Body of pancreas (tissue), 4 donors: Measurements from ENCODE around the gene FAM204A. TPM values are rescaled to one million over a fixed set of nuclear protein-coding genes. Genes with fewer than 3 reads are reported as not detected.

ENCODE experiments used
- ATAC-seq: fragments of 150-250 bp; one replicate; pipeline ENCODE4 v1.9.1; 2016
- DNase-seq, 4 donors: peaks; one replicate each; pipeline ENCODE4 v3.0.0-alpha.2; 2019
- H3K27ac ChIP-seq, 4 donors: fragments of 200-600 bp; sonication (generic); 1 replicate in 3 of 4; 2 replicates in 1 of 4; pipeline versions ENCODE4 v1.5.1 to v1.6.1; 2016 to 2019; ENCODE audit warnings: mild to moderate bottlenecking in 1 of 4, mixed read lengths in 1 of 4, moderate library complexity in 1 of 4
- H3K27me3 ChIP-seq, 2 donors: fragments of 200-600 bp; sonication (generic); one replicate each; pipeline ENCODE4 v1.6.0; 2016; ENCODE audit warnings: mild to moderate bottlenecking in 1 of 2
- H3K36me3 ChIP-seq, 2 donors: fragments of 200-600 bp; sonication (generic); replicated peaks in 1 of 2; 2 replicates each; pipeline ENCODE4 v1.5.1; 2016; ENCODE audit warnings: low read depth in 2 of 2; ENCODE audit not compliant: insufficient read depth in 1 of 2
- H3K4me1 ChIP-seq: fragments of 200-600 bp; sonication (generic); one replicate; pipeline ENCODE4 v1.6.0; 2016
- H3K4me3 ChIP-seq, 2 donors: fragments of 200-600 bp; sonication (generic); 1 replicate in 1 of 2; 2 replicates in 1 of 2; pipeline ENCODE4 v1.5.1; 2016 to 2019
- H3K9me3 ChIP-seq, 3 donors: fragments of 200-600 bp; sonication (generic); 1 replicate in 2 of 3; 2 replicates in 1 of 3; pipeline ENCODE4 v1.5.1; 2016
- POLR2A ChIP-seq, 3 donors: fragments of 450-650 bp; IDR thresholded peaks; one replicate each; pipeline ENCODE4 v1.6.1; 2016; ENCODE audit warnings: antibody characterized with exemption in 3 of 3, mild to moderate bottlenecking in 2 of 3
- WGBS, 2 donors: methylation state at CpG; one replicate each; pipeline ENCODE4 v1.1.5; 2017; 5-methylcytosine and 5-hydroxymethylcytosine counted together
- intact Hi-C: fragments of 100-400 bp; cut with DNase I; formaldehyde crosslinking; loops from one replicate; pipeline ENCODE4 v1.15.1; 2023
- total RNA-seq, 2 donors: library from RNA; depleted of rRNA; stranded (reverse); fragments of >200 nt; gene quantifications; one replicate each; pipeline ENCODE4 v1.1.0, GENCODE V29; 2016
- TF ChIP-seq, protein P1 (sequence below), 7 experiments: fragments of 450-650 bp in 4 of 7; fragments of 200-600 bp in 3 of 7; sonication (generic) in 3 of 7; IDR thresholded peaks; one replicate each; pipeline ENCODE4 v1.5.1; 2016 to 2019; ENCODE audit warnings: antibody characterized with exemption in 7 of 7

Gene FAM204A
- total RNA-seq, 2 donors from 2014 or later, result 8.6 to 57.4 TPM

DNA sequence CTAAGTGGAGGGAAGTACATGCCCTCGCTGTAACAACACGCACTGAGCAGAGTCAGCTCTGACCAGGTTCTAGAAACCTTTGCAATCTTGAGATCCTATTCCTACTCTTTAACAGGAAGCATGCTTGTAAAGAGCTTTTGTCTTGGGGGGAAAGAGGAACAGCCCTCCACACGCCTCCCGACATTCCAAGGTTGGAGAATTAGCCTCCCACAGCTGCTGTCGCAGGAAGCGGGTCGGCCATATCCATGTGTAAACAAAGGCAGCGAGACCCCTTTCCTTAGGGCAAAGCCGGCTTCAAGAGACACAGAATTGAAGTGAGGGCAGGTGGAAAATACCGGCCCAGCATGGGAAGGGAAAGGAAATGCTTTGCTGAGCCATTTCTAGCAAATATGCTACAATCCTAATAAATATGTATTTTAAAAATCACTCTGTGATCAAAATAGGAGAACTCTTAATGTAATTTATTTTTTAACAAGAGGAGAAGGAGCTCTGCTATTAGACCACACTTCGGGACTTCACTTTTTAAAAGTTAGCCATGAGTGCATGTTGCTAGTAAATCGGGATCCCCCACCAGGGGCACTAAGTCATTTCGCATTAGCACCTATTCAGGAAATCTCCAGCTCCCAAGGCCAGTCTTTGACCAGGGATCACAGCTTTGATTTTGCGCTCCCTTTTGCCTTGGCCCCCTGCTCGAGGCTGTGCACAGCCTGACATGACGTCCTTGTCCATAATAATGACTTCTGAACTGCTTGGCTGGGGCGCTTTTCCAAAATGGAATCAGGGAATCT lies 55.9 kb downstream of the FAM204A start:
- no peak for DNase-seq
- Histone ChIP-seq H3K4me1 (no peaks in the 10 kb centered on the region), H3K4me3 (no peak overlapping the region), H3K27ac (no peak overlapping the region), H3K9me3 (no peaks in the 10 kb centered on the region), H3K36me3 (no peaks in the 10 kb centered on the region), H3K27me3 (no peaks in the 10 kb centered on the region)
- TF ChIP-seq, protein P1, sequence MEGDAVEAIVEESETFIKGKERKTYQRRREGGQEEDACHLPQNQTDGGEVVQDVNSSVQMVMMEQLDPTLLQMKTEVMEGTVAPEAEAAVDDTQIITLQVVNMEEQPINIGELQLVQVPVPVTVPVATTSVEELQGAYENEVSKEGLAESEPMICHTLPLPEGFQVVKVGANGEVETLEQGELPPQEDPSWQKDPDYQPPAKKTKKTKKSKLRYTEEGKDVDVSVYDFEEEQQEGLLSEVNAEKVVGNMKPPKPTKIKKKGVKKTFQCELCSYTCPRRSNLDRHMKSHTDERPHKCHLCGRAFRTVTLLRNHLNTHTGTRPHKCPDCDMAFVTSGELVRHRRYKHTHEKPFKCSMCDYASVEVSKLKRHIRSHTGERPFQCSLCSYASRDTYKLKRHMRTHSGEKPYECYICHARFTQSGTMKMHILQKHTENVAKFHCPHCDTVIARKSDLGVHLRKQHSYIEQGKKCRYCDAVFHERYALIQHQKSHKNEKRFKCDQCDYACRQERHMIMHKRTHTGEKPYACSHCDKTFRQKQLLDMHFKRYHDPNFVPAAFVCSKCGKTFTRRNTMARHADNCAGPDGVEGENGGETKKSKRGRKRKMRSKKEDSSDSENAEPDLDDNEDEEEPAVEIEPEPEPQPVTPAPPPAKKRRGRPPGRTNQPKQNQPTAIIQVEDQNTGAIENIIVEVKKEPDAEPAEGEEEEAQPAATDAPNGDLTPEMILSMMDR (IDR thresholded peaks at IDR 0.05), result no peak
- no peak for TF ChIP-seq POLR2A (IDR thresholded peaks at IDR 0.05)
- intact Hi-C loops, result no loop called here
- 53 to 54% methylated on average over 16 to 17 of the region's 17 CpGs for WGBS, 2 donors
- no peak for ATAC-seq

DNA sequence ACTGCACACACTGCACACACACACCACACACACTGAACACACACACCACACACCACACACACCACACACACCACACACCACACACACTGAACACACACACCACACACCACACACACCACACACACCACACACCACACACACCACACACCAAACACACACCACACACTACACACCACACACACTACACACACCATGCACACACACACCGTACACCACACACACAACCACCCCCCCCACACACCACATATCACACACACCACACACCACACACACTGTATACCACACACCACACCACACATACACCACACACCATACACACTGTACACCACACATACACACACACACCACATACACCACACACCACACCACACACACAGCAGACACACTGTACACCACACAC lies 59.5 kb downstream of the FAM204A start:
- H3K4me1 ChIP-seq, result no peaks in the 10 kb centered on the region
- 85 to 100% methylated on average over 1 of the region's 1 CpG for WGBS, 2 donors
- ATAC-seq (no peak), DNase-seq (no peak)
- intact Hi-C loops, result no loop called here
- H3K9me3 ChIP-seq, result peaks cover 0 to 5% (median 0%) of the 10 kb centered on the region in 3 donors
- TF ChIP-seq, protein P1 (IDR thresholded peaks at IDR 0.05), result no peak
- TF ChIP-seq POLR2A (IDR thresholded peaks at IDR 0.05), result no peak
- H3K36me3 ChIP-seq, result no peaks in the 10 kb centered on the region
- no peaks in the 10 kb centered on the region for H3K27me3 ChIP-seq
- no peak overlapping the region for H3K27ac ChIP-seq
- H3K4me3 ChIP-seq, result no peak overlapping the region

DNA sequence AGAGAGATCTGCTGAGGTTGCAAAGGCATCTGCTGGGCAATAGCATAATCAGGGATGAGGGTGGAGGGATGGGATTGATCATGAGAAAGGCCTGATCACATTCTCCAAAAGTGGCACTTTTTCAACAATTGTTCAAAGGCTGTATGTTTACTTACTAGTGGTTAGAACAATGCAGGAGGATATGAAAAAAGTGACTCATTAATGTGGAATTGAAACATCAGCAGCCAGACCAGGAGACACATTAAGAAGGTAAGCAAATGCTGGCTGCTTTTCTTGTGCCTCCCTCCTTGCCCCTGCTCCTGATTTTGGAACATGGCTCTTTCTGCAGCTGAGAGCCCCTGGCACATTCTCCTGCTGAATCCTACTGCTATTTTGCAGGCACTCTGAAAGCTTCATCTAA lies 63.5 kb downstream of the FAM204A start:
- H3K4me3 ChIP-seq, result no peak overlapping the region
- intact Hi-C loops, result no loop called here
- H3K9me3 ChIP-seq, result peaks cover 0 to 6% (median 0%) of the 10 kb centered on the region in 3 donors
- ATAC-seq (no peak), DNase-seq (no peak)
- H3K4me1 ChIP-seq, result no peaks in the 10 kb centered on the region
- no peak overlapping the region for H3K27ac ChIP-seq
- TF ChIP-seq, protein P1 (IDR thresholded peaks at IDR 0.05), result no peak
- TF ChIP-seq POLR2A (IDR thresholded peaks at IDR 0.05), result no peak
- H3K27me3 ChIP-seq, result no peaks in the 10 kb centered on the region
- no peaks in the 10 kb centered on the region for H3K36me3 ChIP-seq

DNA sequence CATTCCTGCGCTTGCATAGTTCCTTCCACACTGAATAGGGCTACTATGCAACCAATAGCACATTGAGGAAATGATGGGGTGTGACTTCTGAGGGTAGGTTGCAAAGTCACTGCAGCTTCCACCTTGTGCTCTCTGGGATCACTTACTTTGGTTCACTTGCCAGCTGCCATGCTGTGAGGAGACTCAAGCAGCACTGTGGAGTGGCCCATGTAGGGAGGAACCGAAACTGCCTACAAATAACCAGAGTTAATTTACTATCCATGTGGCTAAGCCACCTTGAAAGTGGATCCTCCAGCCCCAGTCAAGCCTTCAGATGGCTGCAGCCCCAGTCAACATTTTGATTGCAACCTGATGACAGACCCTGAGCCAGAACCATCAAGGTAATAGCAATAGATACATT lies 64.3 kb downstream of the FAM204A start:
- Histone ChIP-seq H3K27ac (no peak overlapping the region), H3K27me3 (no peaks in the 10 kb centered on the region), H3K4me3 (no peak overlapping the region), H3K4me1 (no peaks in the 10 kb centered on the region), H3K36me3 (no peaks in the 10 kb centered on the region), H3K9me3 (peaks cover 0 to 6% (median 0%) of the 10 kb centered on the region in 3 donors)
- no peak for ATAC-seq
- intact Hi-C loops, result no loop called here
- no peak for TF ChIP-seq POLR2A (IDR thresholded peaks at IDR 0.05)
- TF ChIP-seq, protein P1 (IDR thresholded peaks at IDR 0.05), result no peak
- WGBS, 2 donors, result 64 to 100% methylated on average over 1 to 2 of the region's 2 CpGs
- no peak for DNase-seq

DNA sequence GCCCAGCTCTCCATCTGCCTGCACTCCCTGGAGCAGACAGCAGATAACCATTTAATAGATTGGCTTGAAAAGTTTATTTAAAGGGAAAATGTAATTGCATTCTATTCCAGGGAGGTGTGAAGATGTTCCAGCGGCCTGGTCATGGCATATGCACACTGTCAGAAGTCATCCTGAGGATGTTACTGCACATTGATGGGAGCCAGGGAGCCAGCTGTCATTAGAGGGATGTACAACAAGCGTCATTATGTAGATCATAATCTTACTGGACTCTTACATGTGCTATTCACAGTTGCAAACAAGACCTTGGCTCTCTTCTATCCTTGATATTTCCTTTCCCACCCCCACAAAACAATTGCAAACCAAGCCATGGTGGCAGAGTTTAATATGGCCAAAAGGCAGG lies 65.4 kb downstream of the FAM204A start:
- H3K27ac ChIP-seq, result no peak overlapping the region
- H3K27me3 ChIP-seq, result no peaks in the 10 kb centered on the region
- ATAC-seq (no peak), DNase-seq (no peak)
- no peaks in the 10 kb centered on the region for H3K36me3 ChIP-seq
- intact Hi-C loops, result no loop called here
- TF ChIP-seq, protein P1 (IDR thresholded peaks at IDR 0.05), result no peak
- TF ChIP-seq POLR2A (IDR thresholded peaks at IDR 0.05), result no peak
- no peaks in the 10 kb centered on the region for H3K4me1 ChIP-seq
- H3K9me3 ChIP-seq, result peaks cover 0 to 6% (median 0%) of the 10 kb centered on the region in 3 donors
- WGBS, 2 donors, result 67 to 96% methylated on average over 2 of the region's 2 CpGs
- no peak overlapping the region for H3K4me3 ChIP-seq
